GM18499 (cell line): ENCODE data around the gene MX1.
A peak's percentile ranks its signal among the peaks of the same experiment; 100 is the strongest.

Source experiments
- ATAC-seq: cut with Tn5 transposase; IDR thresholded peaks from one replicate; pipeline ENCODE4 v1.9.1; 2021; ENCODE audit warnings: moderate number of reproducible peaks; ENCODE audit not compliant: insufficient read depth, unreplicated experiment

MX1 gene, protein sequence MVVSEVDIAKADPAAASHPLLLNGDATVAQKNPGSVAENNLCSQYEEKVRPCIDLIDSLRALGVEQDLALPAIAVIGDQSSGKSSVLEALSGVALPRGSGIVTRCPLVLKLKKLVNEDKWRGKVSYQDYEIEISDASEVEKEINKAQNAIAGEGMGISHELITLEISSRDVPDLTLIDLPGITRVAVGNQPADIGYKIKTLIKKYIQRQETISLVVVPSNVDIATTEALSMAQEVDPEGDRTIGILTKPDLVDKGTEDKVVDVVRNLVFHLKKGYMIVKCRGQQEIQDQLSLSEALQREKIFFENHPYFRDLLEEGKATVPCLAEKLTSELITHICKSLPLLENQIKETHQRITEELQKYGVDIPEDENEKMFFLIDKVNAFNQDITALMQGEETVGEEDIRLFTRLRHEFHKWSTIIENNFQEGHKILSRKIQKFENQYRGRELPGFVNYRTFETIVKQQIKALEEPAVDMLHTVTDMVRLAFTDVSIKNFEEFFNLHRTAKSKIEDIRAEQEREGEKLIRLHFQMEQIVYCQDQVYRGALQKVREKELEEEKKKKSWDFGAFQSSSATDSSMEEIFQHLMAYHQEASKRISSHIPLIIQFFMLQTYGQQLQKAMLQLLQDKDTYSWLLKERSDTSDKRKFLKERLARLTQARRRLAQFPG

DNA sequence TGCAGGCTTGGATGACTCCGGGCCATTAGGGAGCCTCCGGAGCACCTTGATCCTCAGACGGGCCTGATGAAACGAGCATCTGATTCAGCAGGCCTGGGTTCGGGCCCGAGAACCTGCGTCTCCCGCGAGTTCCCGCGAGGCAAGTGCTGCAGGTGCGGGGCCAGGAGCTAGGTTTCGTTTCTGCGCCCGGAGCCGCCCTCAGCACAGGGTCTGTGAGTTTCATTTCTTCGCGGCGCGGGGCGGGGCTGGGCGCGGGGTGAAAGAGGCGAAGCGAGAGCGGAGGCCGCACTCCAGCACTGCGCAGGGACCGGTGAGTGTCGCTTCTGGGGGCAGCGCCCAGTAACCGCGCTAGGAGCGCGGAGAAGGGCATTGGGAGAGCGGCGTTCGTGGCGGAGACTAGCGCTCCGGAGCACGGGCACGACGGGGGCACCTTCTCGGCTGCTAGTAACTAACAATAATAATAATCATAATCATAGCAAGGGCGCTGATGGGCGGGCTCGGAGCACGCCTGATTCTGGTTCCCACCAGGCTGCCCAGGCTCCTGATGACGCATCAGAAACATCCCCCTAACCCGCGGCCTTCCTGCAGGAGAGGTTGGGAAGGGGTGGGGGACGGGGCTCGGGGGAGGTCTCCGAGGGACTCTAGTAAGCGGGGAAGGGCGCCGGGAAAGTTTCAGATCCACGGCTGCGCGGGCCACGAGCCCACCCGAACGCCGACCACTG lies at the start of gene MX1:
Gene MX1, plus strand, starts transcription at position 286 of the 722 bp plus-strand sequence. CDS start 5,832 bp downstream, outside the sequence.
- peak; percentile 61 for ATAC-seq

DNA sequence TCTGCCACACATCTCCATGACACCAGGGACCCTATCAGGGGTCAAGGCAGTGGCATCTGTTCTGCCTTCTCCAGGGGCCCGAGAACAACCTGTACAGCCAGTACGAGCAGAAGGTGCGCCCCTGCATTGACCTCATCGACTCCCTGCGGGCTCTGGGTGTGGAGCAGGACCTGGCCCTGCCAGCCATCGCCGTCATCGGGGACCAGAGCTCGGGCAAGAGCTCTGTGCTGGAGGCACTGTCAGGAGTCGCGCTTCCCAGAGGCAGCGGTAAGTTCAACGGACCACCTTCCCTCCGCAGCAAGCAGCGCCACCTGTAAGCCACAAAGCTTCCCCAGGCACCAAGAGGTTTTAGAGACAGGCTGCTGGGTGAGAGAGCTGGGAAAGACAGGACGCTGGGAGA lies 48.3 kb upstream of the MX1 start:
- no peak for ATAC-seq

DNA sequence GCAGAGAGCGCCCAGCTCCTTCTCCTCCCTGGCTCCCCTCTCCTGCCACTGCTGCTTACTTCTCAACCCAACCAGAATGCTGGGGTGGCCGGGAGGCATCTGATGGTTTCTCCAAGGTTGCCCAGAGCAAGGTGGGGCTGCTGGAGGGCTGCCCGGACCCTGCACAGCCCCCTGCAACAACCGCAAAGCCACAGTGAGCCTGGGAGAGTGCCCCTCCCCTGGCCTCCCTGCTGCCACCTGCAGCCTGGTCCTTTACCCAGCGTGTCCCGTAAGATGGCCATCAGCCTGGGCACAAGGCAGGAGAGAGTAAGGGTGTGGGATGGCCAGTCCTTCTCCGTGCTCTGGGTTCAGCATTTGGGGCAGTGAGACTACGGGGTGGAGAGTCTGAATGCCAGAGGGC lies 47.2 kb upstream of the MX1 start:
- ATAC-seq: no peak

DNA sequence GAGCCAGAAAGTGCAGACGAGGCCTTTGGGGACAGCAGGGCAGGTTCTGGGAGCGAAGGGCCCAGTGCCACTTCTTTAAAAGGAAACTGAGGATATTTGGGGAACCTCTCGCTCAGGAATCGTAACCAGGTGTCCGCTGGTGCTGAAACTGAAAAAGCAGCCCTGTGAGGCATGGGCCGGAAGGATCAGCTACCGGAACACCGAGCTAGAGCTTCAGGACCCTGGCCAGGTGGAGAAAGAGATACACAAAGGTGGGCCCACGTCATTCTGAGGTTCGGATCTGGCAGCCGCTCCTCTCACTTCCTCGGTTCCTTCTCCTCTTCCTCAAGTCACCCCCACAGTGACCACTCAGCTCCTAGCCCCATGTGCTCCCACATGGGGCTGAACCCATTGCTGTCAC lies 46.1 kb upstream of the MX1 start:
- ATAC-seq: no peak

DNA sequence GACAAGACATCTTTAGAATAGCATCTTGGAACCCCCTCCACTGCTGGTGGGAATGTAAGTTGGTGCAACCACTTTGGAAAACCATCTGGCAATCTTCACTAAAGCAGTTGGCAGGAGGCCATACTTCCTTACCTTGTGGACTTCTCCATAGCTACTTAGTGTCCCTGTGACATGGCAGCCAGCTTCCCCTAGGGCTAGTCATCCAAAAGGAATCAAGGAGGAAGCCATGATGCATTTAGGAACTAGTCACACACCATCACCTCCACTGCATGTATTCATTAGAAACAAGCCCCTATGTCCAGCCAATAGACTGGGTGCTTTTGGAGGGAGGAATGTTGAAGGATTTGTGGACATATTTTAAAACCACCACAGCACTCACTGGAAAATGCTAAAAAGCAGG lies 44.3 kb upstream of the MX1 start:
- no peak for ATAC-seq

DNA sequence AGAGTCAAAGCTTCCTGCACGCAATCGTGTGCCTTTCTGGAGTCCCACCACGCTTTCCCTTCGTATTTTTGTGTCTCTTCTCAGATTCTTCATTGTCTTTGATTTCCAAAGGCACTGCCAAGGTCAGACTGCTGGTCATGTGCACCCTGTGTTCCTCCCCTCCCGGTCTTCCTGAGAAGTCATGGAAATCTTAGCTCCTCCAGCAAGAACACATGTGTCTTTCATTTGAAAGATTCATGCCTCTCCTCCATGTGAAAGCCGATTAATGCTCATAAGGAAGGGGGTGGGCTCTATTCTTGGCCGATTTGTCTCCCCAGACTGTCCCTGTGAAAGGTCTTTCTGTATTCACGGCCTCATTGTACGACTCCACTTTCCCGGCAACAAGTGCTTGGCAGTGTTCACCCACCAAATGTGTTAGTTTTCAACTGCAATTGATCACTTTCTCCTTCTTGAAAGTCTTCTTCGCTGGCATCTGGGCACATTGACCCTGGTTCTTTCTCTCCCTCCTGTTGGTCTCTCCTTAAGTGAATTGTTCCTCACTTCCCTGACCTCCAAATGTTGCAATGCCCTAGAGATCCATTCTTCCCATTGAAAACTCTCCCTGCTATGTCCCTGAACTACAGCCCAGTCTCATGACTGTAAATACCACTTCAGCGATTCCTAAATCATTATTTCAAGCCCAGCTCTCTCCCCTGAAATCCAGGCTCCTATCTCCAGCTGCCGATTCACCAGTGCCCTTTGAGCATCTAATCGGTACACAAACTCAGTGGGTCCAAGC lies 38.8 kb upstream of the MX1 start:
- no peak for ATAC-seq

DNA sequence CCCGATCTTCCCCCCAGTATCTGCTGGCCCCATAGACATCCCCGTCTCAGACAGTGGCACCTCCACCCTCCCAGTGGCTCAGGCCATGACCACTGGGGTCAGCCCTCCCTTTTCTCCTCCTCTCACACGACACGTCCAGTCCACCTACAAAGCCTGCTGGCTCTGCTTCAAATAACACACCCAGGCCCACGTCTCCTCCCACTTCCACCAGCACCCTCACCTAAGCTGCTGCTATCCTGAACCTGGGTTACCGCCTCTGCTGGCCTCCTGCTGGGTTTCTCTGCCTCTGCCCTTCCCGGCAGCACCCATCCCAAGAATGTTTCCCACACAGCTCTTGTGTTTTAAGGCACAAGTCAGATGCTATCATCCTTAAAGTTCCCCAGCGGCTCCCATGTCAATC lies 38.2 kb upstream of the MX1 start:
- ATAC-seq: no peak

DNA sequence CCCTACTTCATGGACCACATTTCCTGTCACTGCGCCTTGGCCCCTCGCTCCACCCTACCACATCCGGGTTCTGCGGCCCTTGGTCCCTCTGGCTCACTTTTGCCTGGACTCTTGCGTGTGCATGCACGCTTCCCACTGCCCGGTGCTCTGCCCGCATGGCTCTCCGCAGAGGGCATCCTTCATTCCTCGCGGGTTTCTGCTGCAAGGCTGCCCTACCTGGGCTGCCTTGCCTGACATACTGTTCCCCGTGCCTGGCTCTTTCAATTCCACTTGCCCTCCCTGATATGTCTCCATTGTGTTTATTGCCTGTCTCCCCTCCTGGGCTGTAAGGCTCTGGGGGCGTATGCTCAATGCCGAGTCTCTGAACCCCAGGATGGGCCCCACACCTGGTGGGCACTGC lies 37.8 kb upstream of the MX1 start:
- ATAC-seq: no peak

DNA sequence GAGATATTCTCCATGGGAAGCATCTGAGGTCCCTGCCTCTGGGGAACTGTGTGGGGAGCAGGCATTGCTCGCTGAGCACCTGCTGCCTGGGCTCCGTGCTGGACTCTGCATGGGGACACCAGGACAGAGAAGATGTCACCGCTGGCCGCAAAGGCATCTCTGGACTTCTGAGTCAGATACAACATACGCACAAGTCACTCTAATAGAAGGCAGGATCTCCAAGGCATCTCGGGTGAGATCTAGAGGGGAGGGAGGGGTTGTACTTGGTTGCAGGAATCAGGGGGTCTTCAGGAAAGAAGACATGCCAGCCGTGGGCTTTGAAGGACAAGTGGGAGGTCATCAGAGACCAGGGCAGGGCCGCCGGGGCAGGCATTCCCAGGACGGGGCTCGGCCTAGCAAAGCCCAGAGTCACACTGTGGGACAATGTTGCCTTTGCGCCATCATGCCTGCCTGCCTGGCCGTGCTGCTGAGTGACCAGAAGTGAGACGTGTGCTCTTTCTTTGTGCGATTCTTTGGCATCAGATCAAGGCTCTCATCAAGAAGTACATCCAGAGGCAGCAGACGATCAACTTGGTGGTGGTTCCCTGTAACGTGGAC lies 35.9 kb upstream of the MX1 start:
- no peak for ATAC-seq

DNA sequence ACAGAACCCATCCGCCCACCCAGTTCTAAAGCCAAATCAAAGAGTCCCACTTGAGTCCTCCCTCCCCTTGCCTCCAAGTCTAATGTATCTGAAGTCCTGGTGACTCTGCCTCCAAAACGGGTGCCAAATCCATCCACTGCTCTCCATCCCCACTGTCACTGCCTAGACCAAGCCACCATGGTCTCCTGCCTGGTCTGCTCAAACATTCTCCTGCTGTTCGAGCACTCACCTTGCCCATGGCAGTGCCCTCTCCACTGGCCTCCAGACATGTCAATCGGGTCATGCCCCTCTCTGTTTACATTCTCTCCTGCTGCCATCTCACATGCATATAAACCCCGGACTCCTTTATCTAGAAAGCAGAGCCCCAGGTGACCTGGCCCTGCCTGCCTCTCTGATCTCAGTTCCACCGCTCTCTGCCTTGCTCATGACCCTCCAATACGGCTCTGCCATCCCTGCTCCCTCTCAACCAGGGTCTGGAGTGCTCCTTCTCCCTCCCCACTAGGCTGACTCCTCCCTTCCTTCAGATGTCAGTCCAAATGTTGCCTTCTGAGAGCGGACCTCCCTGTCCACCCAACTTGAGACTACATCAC lies 32.1 kb upstream of the MX1 start:
- no peak for ATAC-seq

DNA sequence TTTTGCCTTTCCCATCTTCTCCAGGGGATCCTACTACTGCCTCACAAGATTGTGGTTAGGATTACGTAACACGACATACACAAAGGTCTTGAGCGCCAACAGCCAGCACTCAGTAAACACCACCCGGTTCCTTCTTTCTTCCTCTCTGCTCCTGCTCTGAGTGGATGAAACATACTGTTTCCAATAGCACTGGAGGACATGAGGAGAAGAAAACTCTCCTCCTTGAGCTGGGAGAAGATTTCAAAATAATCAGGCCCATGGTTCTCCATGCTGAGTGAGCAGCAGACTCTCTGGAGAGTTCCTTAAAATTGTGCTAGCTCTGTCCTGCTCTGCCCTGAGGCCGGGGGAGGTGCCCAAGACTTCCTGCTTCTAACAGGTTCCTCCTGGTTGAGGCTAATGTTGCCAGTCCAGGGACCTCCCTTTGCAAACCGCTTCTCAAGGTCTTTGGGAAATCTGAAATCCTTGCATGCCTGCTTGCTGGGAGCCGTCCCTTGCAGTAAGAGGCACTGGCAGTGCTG lies 29.4 kb upstream of the MX1 start:
- ATAC-seq: no peak

DNA sequence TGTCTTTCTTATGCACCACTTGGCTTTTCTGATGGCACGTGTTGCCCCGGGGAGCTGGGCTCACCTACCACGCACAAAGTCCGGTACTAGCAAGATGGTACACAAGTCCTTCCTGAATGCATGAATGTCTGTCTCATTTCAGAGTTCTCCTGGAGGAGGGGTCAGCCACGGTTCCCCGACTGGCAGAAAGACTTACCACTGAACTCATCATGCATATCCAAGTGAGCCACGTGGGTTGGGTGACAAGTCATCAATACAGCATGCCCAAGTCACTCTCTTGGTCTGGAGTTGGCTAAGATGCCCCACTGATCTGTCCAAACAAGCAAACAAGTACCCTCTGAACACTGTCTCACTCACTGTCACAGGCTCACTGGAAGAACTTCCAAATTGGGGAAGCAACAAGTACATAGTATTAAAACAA lies 28.6 kb upstream of the MX1 start:
- no peak for ATAC-seq

DNA sequence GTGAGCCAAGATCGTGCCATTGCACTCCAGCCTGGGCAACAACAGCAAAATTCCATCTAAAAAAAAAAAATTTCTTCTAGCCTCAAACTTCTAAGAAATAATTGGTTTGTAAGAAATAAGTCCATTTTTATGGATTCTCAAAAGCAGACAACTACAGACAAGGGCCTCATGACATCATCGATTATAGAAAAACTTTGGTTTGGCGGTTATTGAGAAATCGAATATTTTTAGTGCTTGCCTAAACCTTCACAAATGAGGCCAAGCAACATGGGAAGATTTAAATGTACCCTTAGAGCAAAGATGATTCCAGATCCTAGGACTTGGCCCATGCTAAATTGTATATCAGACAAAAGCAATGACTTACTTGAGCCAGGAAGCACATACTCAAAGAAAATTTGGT lies 27.8 kb upstream of the MX1 start:
- ATAC-seq: no peak

DNA sequence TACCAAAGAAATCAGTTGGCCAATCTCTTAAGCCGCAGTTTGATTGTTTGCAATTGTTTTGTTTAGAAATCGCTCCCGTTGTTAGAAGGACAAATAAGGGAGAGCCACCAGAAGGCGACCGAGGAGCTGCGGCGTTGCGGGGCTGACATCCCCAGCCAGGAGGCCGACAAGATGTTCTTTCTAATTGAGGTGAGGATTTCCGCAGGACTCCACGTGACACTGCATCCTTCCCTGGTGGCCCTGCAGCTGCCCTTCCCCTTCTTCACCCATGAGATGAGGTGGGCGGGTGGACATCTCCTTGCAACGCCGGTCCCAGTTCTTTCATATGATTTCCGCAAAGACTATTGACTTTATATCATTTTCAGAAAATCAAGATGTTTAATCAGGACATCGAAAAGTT lies 27.2 kb upstream of the MX1 start:
- no peak for ATAC-seq

DNA sequence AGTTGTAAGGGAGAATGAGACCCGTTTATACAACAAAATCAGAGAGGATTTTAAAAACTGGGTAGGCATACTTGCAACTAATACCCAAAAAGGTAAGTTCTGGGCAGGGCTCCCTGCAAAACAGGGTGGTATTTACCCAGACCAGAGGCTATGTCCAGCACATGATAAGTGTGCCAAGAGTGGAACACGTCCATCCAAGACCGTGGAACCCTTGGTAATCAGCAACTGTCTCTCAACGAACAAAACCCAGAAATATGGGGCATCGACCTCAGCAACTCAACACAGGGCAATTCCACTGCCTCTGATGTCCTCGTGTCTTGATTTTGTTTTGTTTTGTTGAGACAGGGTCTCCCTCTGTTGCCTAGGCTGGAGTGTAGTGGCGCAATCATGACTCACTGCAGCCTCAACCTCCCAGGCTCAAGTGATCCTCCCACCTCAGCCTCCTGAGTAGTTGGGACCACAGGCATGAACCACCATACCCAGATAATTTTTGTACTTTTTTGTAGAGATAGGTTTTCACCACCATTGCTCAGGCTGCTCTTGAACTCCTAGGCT lies 26.7 kb upstream of the MX1 start:
- ATAC-seq: no peak

DNA sequence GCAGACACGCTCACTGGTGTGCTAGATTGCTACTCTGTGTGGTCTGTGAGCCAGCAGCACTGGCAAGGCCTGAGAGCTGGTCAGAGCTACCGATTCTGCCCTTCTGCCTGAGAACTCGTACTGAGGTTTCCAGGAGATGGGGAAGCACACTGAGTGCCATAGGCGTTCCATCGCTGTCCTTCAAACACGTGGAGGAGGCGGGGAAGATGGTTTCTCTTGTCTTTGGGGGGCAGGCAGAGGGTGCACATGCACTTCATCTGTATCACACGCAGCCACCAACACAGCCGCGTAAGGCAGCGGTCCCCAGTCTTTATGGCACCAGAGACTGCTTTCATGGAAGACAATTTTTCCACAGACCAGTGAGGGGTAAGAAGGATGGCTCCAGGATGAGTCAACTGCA lies 23.8 kb upstream of the MX1 start:
- ATAC-seq: no peak

DNA sequence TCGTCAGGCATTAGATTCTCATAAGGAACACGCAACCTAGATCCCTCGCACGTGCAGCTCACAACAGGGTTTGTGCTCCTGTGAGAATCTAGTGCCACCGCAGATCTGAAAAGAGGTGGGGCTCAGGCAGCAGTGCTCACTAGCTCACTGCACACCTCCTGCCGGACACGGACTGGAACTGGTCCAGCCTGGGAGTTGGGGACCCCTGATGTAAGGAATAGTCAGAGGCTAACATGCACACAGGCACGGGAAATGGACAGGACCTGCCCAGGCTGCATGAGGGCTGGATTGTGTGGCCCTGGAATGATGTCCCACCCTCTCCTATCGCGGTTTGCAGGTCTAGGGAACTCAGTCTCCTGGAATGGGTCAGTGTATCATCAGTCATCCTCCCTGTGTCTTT lies 23.2 kb upstream of the MX1 start:
- ATAC-seq: no peak

DNA sequence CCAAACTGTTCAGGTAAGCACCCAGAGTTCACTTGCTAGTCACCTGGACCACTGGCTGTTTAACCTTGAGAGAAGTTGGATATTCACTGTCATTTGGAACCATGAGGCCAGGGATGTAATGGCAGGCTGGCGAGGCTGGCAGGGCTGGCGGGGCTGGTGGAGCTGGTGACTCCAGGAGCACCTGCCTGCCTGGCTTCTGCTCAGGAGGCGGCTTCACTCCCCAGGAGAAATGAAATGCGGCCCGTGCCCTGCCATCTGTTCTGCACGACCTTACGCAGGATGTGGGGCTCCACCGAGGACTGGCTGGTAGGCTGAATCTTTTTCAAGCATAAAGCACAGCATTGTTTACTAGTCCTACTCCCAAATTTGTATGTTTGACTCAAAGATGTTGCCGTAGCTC lies 22.7 kb upstream of the MX1 start:
- ATAC-seq: no peak

DNA sequence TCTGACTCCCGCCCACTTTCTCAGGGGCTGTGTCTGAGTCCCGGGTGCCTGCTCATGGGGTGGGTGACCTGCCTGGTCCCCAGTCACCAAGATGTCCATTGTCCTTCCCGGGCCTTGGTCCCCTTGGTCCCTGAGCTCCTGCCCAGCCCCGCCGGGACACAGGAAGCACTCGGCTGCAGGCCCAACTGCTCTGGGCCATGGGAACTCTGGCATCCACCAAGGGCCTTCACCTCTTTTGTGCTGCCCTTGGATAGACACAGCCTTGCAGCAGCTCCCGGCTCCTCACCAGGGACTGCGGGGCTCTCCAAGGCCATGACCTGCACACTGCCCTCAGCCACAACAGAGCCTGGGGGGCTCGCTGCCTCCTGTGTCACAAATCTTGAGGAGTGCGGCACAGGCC lies 22.1 kb upstream of the MX1 start:
- no peak for ATAC-seq
